Measurements from ENCODE around the gene ASPHD2.

DNA sequence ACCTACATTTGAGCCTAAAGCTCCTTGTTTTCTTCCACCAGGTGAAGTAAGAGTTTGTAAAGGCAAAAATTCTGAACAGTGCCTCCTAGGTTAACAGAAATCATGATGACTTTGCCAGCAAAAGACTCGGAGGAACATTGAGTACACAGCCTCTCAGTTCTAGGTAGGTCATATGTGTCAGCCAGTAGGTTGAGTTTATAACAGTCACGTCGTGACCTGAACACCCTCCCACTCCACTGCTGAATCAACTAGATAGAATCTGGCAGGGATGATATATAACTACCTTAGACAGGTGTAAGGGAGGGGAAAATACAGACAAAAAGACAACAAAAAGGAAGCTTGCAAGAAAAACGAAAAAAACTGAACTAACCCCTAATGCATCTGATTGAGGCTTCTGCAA is 12.8 kb upstream of the ASPHD2 start:
- TF ChIP-seq, protein P1, sequence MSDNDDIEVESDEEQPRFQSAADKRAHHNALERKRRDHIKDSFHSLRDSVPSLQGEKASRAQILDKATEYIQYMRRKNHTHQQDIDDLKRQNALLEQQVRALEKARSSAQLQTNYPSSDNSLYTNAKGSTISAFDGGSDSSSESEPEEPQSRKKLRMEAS (IDR thresholded peaks at IDR 0.05), result no peak
- TF ChIP-seq RAD21 (IDR thresholded peaks at IDR 0.05; ENCODE audit: low read depth) (no peak), TEAD4 (IDR thresholded peaks at IDR 0.05) (no peak), CREB1 (IDR thresholded peaks at IDR 0.05; ENCODE audit: low read depth) (no peak), YY1 (IDR thresholded peaks at IDR 0.05; ENCODE audit: low read depth) (no peak), FOXM1 (IDR thresholded peaks at IDR 0.05; ENCODE audit: borderline replicate concordance, low read depth) (no peak), EGR1 (IDR thresholded peaks at IDR 0.05) (no peak), CEBPB (IDR thresholded peaks at IDR 0.05) (no peak)
- TF ChIP-seq, protein P2, sequence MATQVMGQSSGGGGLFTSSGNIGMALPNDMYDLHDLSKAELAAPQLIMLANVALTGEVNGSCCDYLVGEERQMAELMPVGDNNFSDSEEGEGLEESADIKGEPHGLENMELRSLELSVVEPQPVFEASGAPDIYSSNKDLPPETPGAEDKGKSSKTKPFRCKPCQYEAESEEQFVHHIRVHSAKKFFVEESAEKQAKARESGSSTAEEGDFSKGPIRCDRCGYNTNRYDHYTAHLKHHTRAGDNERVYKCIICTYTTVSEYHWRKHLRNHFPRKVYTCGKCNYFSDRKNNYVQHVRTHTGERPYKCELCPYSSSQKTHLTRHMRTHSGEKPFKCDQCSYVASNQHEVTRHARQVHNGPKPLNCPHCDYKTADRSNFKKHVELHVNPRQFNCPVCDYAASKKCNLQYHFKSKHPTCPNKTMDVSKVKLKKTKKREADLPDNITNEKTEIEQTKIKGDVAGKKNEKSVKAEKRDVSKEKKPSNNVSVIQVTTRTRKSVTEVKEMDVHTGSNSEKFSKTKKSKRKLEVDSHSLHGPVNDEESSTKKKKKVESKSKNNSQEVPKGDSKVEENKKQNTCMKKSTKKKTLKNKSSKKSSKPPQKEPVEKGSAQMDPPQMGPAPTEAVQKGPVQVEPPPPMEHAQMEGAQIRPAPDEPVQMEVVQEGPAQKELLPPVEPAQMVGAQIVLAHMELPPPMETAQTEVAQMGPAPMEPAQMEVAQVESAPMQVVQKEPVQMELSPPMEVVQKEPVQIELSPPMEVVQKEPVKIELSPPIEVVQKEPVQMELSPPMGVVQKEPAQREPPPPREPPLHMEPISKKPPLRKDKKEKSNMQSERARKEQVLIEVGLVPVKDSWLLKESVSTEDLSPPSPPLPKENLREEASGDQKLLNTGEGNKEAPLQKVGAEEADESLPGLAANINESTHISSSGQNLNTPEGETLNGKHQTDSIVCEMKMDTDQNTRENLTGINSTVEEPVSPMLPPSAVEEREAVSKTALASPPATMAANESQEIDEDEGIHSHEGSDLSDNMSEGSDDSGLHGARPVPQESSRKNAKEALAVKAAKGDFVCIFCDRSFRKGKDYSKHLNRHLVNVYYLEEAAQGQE (IDR thresholded peaks at IDR 0.05; ENCODE audit: low read depth), result no peak
- TF ChIP-seq, protein P3, sequence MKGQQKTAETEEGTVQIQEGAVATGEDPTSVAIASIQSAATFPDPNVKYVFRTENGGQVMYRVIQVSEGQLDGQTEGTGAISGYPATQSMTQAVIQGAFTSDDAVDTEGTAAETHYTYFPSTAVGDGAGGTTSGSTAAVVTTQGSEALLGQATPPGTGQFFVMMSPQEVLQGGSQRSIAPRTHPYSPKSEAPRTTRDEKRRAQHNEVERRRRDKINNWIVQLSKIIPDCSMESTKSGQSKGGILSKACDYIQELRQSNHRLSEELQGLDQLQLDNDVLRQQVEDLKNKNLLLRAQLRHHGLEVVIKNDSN (IDR thresholded peaks at IDR 0.05), result no peak

Measured in Ishikawa (cell line).